ENCODE measurements around the gene CYFIP2.

Gene CYFIP2

GRCh38 chr5:157362502-157362901 is 96.6 kb downstream of the CYFIP2 start:
- no peak for DNase-seq

GRCh38 chr5:157362982-157363381 is 97.1 kb downstream of the CYFIP2 start:
- no peak for DNase-seq

GRCh38 chr5:157365732-157366131 is 99.8 kb downstream of the CYFIP2 start:
- DNase-seq, result no peak

- DNase-seq, result no peak
Observed at GRCh38 chr5:157366741-157367674, 101.1 kb downstream of the CYFIP2 start.

- DNase-seq, result no peak
Observed at GRCh38 chr5:157369507-157369906, 103.6 kb downstream of the CYFIP2 start.

- no peak for DNase-seq
Observed at GRCh38 chr5:157370967-157371366, 105.0 kb downstream of the CYFIP2 start.

GRCh38 chr5:157371655-157372471 is 105.9 kb downstream of the CYFIP2 start:
- no peak for DNase-seq

GRCh38 chr5:157372472-157372822 is 106.5 kb downstream of the CYFIP2 start:
- no peak for DNase-seq

GRCh38 chr5:157378509-157378908 is 112.6 kb downstream of the CYFIP2 start:
- no peak for DNase-seq

- no peak for DNase-seq
Observed at GRCh38 chr5:157379983-157380382, 114.1 kb downstream of the CYFIP2 start.

GRCh38 chr5:157381746-157382145 is 115.8 kb downstream of the CYFIP2 start:
- no peak for DNase-seq

- no peak for DNase-seq
Observed at GRCh38 chr5:157382996-157383800, 117.3 kb downstream of the CYFIP2 start.

- DNase-seq, result no peak
Observed at GRCh38 chr5:157384971-157385709, 119.2 kb downstream of the CYFIP2 start.

GRCh38 chr5:157387041-157387563 is 121.2 kb downstream of the CYFIP2 start:
- no peak for DNase-seq

- no peak for DNase-seq
Observed at GRCh38 chr5:157387683-157388093, 121.8 kb downstream of the CYFIP2 start.

GRCh38 chr5:157388111-157388710 is 122.3 kb downstream of the CYFIP2 start:
- no peak for DNase-seq

GRCh38 chr5:157389103-157389502 is 123.2 kb downstream of the CYFIP2 start:
- no peak for DNase-seq

GRCh38 chr5:157390133-157390532 is 124.2 kb downstream of the CYFIP2 start:
- no peak for DNase-seq

GRCh38 chr5:157390551-157391297 is 124.8 kb downstream of the CYFIP2 start:
- DNase-seq, result no peak

- DNase-seq, result no peak
Observed at GRCh38 chr5:157398305-157398704, 132.4 kb downstream of the CYFIP2 start.
